HG02623 (cell line): ENCODE data around the gene CHMP5.
A peak's percentile ranks its signal among the peaks of the same experiment; 100 is the strongest.

Experiments used
- ATAC-seq: cut with Tn5 transposase; IDR thresholded peaks from one replicate; pipeline ENCODE4 v1.9.1; 2021; ENCODE audit warnings: moderate library complexity; ENCODE audit not compliant: unreplicated experiment

The CHMP5 gene

DNA sequence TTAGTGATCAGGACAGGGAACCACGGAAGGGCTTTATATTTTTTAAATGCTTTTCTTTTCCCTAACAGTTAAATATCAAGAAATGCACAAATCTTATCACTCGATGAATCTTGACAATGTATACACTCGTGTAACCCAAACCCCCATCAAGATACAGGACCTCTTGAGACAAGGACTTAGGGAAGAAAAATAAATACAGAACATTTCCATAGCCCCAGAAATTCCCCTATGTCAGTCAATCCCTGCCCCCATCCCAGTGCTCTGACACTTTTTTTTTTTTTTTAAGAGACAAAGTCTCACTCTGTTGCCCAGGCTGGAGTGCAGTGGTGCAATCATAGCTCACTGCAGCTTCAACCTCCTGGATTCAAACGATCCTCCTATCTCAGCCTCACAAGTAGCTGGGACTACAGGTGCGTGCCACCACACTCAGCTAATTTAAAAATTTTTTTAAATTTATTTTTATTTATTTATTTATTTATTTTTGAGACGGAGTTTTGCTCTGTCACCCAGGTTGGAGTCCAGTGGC, 22.2 kb upstream of the CHMP5 start:
- no peak for ATAC-seq

DNA sequence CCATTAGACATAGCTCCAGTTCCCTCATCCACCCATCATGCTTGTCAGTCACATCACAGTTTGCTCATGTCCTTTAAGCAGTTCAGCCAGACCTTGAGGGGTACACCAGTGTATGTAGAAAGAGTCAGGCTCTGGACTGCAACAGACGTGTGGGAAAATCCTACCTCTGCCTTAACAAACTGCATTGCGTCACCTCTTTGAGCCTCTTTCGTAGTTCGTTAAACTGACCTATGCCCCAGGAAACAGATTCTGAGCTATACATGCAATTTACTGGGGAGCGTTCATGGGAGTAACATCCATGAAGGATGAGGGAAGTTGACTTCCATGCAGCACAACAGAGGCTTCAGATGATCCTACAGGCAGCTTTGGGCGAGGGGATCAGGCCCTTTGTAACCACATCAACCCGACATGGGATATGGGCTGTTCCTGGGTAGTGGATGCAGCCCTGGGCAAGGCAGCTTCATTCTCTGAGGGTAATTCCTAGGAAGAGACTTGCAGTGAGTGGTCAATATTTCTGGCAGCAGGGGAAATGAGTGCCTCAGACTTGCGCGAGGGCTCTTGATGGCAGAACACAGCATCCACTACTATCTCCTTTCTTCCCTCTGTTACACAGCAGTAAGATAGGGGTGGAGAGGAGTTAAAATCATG, 20.6 kb upstream of the CHMP5 start:
- ATAC-seq, result no peak

DNA sequence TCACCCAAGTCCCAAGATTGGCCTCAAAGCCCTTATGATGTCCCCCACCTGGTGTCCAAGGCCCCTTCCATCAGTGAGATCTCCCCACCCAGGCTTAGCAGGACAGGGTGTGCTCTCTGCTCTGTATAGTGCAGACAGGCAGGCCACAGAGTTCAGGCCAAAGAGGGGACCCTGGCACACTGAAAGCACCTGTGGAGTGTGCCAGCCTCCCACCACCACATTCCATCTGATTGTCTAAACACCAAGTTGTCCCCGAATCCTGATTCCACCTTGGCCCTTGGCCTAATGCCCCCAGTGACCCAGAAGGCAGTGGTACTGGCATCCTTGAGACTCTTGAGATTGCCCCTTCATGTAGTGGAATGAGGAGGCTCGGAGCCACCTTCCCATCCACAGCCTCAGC, 19.5 kb upstream of the CHMP5 start:
- no peak for ATAC-seq

DNA sequence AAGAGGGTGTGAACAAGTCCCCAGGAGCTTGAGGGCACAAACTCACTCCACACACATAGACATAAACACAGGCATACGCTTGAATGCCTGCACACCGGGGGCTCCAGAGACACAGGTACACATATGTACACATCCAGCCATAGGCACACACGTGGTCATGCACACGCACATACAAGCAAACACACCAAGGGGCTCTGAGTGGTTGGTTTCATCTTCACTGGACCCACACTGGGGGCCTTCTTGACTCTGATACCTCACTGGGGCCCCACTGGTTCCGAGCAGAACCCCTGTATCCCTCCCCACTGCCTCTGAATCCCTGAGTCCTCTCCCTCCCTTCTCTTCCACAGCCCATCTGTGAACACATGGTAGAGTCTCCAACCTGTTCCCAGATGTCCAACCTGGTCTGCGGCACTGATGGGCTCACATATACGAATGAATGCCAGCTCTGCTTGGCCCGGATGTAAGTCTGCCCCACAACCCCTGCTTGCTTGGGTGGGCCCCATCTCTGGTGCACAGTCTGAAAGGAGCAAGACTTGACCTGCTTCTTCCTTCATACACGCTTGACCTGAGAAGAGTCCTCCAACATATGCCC, 18.5 kb upstream of the CHMP5 start:
- ATAC-seq, result no peak

DNA sequence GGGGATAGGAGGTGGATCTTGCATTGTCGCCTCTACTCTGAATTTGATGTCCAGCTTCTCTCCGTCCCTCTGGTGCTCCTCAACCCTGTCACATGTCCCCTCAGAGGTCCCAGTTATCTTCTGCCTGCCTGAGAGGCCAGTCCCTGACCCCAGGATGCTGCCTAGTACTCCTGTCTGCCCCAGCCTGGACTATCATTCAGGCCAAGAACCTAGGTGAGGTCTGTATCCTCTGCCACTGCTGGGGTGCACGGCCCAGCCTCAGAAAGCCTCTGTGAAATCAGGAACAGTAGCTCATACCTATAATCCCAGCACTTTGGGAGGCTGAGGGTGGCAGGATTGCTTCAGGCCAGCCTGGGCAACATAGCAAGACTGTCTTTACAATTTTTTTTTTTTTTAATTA, 16.2 kb upstream of the CHMP5 start:
- no peak for ATAC-seq

DNA sequence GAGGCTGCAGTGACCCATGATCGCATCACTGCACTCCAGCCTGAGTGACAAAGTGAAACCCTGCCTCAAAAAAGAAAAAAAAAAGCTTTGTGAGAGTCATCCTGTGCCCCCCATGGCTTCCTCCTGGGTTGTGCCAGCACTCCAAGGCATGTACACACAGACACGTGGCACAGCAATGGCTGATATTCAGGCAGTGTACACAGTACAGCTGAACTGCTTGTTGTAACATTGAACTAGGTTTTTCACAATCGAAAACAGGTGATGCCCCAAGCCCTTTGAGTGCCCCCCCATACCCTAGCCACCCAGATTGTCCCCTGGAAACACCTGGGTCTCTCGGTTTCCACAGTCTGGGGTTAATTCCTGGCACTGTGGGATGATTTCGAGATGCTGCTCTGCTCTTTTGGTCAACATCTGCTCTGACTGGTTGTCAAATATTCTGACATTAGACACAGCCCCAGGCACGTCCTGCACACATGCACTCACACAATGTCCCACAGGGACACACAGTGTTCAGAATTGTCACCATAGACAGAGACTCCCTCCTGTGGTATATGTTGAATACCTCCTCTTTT, 15.7 kb upstream of the CHMP5 start:
- peak; percentile 56 for ATAC-seq

DNA sequence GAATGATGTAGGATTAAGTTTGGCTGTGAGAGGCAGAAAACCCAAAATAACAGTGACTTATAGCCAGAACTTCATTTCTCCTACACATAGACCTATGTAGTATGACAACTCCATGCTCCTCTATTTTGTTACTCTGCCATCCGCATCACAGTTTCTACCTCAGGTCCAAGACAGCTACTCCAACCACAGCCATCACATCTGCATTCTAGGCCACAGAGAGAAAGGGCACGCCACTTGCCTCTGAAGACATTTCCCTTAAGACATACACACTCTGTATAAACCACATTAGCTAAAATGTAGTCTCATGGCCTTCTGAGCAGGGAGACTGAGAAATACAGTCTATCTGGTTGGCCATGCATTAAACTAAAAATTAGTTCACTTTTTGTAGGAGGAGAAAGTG, 14.9 kb upstream of the CHMP5 start:
- ATAC-seq, result no peak

DNA sequence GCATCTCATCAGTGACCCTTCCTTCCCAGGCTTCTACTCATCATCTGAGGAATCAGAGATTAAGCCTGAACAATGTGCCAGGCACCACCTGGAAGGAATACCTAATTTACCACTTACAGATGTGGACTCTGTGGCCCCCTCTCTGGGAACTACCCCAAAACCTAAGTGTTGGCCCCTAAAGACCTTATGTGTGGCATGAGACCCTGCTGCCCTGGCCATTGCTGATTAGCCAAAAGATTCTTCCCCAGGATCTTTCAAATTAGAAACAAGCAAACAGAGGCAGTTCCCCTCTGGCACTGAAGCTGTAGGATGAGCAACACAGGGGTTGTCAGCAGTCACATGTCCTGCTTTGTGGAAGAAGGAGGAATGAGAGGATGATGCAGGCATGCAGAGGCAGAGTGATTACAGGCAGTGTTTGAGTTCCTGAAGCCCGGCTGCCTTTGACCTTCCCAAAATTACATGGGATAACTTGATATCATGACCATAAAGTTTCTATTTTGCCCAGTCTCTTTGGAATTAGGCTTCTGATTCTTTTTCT, 14.3 kb upstream of the CHMP5 start:
- no peak for ATAC-seq

DNA sequence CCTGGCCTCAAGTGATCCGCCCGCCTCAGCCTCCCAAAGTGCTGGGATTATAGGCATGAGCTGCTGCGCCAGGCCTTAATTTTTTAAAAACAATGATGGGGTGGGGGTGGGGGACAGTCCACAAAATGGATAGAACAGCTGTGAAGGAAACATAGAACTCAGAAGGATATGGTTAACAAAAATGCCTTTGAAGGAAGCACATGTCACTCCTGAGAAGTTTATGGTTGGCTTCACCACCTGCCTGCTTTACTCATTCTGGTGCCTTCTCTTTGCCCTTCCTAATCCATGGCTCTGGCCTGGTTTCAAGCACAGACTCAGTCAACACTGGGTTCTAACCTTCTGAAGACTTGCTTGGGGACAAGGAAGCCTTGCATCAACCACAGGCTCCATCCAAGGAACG, 10.6 kb upstream of the CHMP5 start:
- ATAC-seq, result no peak

DNA sequence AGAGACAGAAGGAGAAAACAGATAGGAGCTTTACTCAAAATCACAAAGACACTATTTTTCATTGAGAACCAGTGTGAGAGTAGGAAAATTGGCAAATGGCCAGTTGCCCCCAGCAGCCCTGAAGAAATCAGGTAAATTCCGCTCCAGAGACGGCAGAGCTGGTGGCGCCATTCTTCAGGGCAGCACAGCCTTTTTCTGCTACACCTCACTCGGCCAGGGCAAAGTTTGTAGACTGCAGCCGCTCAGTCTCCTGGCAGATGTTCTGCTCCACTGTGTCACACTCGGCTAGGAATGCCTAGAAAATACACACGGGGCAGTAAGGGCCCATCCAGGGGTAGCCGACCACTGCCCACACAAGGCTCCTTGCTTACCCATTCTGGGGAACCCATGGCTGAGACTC, 9.8 kb upstream of the CHMP5 start:
- no peak for ATAC-seq

DNA sequence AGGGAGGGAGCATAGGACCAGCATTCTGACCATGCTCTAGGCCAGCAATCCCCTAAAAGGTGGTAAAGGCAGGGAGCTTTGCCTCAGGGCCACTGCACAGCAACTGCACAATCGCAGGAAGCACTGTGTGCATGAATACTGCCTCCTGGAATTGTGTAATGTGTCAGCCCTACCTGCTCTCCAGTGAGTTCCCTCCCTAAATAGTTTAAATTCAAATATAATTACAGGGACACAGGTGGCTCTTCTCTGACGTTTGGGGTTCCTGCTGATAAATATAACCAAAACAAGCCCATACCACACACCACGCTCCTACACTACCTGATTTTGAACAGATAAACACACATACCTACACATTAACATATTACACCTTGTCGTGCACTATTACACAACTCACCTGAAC, 9.4 kb upstream of the CHMP5 start:
- ATAC-seq, result no peak

DNA sequence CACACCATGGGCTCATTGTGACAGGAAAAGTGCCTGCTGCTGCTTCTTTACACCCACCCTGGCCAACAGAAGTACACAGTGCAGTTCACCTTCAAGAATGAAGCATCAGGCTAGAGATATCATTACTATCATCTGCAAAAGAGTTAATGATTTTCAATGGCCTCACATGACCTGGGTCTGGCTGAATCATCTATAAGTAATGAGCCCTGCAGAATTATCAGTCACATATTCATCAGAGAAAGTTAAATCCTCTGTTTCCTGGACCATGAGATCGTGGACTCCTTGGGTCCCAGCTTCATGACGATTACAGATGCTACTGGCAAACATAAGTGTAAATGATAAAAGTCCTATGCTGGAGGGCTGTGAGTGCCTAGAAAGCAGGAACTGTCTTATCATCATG, 8.6 kb upstream of the CHMP5 start:
- no peak for ATAC-seq

DNA sequence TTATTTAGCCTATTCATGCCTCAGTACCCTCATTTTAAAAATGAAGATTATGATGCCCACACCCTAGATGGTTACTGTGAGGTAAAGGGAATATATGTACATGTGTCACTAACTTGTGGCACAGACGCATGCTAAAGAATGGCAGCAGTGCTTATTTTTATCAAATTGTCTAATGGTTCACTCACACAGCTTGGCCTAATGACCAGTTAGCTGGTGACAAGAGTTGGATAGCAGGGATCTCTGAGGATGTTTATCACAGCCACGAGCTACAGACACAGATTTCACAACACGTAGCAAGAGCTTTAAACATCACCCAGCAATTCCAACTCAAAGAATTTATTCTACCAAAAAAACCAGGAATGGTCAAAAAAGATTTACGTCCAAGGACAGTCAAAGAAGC, 7.6 kb upstream of the CHMP5 start:
- no peak for ATAC-seq

DNA sequence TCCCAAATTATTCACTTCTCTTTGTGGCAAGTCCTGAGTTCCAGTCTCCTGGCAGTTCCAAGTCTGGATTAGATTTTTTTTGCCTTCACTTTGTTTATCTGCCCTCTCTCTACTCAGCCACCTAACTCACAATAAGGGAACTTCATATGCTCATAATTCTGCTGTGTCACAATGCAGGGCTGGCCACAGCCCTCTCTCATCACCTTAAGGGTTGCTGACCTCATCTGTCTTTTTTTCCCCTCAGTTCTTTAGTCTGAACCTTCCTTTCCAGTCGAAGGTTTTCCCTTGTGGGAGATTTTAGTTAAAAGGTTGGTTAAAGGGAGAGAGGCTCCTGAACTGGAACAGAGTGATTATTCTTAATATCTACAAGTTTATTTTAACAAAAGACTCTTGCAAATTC, 4.5 kb upstream of the CHMP5 start:
- ATAC-seq, result no peak

DNA sequence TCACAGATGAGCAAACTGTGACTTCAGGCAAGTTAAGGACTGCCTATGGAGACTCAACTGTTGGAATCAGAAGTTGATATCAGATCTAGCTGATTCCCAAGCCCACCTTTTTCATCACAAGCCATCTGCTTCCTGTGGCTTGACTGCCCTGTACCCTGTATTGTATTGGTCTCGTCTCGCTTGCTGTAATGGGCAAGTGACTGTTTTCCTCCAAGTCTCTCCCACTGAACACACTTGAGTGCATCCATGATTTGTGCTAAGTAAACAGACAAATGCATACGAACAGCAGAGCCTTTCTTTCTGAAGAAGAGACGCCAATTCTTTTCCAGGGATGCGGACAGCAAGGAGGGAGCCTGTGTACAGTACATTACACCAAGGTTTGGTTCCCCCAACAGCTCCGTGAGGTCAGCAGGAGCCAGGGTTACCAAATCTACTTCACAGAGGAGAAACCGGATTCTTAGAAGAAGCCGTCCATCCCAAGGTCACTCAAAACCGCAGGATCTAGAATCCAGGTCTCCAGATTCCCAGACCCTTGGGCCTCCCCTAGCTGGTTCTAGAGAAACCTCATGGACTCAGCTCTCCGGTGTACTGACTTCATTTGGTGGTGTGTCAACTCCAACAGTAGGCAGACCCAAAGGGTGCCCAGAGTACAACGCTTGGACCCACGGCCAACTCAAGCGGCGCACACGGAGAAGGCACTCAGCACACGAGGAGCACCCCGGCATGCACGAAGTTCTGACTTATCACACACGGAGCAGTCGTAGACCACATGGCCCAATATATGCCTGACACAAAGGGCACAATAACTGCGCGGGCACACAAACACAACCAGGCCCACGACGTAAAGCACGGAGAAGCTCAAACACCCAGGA, 1.5 kb upstream of the CHMP5 start:
- no peak for ATAC-seq

DNA sequence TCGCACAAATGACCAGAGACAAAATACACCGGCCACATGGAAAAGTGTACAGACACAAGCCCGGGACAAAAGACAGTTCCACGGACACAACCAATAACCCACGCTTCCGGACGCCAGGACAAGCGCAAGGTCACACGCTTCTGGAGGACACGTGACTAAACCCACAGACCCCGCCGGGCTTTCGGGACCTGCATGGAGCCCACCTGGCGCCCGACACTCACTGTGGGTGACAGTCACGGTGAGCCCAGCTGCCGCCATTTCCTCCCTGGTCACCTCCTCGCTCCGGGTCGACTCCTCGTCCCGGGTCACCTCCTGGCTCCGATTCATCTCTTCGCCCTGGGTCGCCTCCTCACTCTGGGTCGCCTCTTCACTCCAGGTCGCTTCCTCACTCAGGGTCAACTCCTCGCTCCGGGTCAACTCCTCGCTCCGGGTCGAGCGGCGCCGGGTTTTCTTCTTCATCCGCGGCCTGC, 811 bp upstream of the CHMP5 start:
- ATAC-seq, result peak; percentile 26

DNA sequence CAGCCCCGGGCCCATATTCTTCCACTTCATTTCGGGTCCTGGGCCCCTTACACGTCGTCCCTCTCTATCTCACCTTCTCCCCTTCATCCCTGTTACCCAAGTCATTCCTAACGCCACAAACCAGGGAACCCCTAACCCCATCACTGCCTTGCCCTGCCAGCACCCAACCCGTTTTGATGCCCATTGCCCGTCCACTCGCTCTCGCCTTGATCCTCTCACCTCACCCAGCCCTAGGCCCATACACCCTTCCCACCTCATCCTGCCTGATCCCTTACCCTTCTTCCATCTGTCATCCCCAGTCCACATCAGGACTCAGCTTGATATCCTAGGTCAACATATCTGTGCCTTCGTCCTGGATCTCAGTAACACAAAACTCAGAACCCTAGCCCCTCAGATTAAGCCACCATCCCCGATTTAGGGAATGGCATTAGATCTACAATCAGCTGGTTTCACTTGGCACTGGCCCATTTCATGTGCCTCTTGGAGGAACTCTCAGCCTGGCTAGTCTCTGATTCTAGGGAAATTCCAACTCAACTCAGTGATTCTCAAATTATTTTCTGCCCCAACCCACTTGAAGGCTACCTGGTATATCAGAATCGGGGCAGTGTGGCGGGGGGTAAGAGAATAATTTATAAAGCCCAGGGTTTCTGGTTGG, 489 bp downstream of the CHMP5 start:
- no peak for ATAC-seq

DNA sequence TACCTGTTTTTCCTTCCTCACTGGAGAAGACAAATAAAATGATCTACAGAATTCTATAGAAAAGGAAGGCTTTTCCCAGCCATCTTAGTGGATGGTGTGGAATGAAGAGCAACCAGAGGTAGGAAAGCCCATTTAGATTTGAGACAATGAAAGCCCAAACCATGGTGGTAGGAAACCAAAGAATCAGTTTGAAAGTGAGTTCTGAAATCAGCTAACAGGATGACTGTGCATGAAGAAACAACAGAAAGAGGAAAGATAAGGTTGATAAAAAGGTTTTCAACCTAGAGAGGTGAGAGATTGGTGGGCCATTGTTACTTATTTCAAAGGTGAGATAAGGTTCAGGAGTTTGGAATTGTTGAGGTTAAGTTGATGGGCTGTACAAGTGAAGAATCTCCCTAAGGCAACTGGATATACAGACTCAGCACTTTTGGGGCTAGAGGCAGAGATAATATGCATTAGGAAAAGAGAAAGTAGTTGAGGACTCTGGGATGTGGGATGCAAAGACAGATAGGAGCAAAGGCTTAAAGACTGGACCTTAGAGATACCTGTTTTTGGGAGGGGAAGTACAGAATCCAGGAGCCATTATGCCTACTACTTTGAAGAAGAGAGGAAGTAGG, 2.4 kb downstream of the CHMP5 start:
- ATAC-seq, result no peak

DNA sequence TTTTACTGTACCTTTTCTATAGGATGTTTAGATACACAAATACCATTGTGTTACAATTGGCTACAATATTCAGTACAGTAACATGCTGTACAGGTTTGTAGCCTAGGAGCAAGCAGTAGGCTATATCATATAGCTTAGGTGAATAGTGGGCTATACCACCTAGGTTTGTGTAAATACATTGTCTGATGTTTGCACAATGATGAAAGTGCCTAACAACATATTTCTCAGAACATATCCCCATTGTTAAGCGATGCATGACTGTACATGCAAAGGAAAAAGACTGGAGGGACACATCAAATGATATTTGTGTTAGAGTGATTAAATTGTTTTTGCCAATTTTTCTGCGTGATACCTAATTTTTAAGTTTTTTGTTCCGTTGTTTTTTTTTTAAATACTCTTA, 5.3 kb downstream of the CHMP5 start:
- no peak for ATAC-seq

DNA sequence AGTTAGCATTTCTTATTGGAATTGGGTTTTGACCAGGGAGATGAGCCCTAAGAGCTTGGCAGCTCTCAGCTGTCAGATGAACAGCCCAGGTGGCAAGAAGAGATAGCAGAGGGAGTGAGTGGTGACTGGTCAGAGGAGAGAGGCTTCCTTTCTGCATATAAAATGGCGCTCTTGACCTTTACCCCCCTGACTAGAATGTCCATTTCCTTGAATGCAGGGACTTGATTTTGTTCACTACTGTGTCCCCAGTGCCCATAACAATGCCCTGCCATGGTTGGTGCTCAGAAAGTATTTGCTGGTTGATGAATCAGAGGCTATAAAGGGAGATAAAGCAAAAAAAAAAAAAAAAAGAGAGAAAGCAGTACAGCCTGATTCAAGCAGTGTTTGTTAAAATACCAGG, 7.2 kb downstream of the CHMP5 start:
- ATAC-seq, result no peak
